Astrocyte of the spinal cord (primary cell): ENCODE data around the gene TBP.
"Not testable (repeated sequence)": the region's sequence is repeated elsewhere in the genome, so short reads cannot be mapped to it uniquely, and the experiment has no call there.

Experiments used
- DNase-seq: peaks from one replicate; pipeline ENCODE4 v3.0.0; 2011; ENCODE audit warnings: low read depth, low spot score
- H3K4me3 ChIP-seq: 2 replicates; pipeline ENCODE4 v1.5.1; 2011; ENCODE audit warnings: low read depth, mild to moderate bottlenecking, low read length, moderate library complexity
- CTCF ChIP-seq: IDR thresholded peaks from 2 replicates; pipeline ENCODE4 v1.5.1; 2012; ENCODE audit warnings: low read depth, mild to moderate bottlenecking, low read length, inconsistent platforms
- in situ Hi-C: cut with HindIII; loops from 2 replicates; pipeline ENCODE4 v1.10.0; 2017; ENCODE audit warnings: low sequenced_read_pairs

Gene TBP

DNA sequence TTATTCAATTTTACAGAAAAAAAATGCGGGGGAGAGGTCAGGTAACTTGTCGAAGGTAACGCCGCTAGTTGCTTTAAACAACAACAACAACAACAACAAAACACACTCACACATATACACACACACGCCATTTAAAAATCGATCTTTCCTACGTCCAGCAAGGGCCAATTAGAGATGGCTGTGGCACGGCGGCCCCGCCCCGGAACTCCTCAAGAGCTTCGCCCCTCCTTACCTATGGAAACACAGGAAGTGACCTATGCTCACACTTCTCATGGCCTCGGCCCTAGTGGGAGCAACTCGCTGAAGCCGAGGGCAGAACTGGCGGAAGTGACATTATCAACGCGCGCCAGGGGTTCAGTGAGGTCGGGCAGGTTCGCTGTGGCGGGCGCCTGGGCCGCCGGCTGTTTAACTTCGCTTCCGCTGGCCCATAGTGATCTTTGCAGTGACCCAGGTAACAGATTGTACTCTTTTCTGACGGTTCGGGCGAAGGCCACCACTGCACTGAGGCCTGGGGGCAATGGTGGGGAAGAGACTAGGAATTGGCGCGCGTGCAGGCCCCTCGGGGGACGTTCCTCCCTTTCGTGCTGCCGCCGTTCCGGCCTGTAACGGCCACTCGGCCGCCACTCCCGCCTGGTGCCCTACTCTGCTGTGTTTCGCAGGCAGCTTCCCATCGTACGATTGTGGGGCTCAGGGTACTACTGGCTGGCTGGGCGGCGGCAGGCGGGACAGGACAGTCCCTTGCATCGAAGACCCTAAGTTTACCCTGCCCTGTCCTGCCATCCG is at the start of gene TBP:
TSS of gene TBP (plus strand) at position 357 of the 783 bp plus-strand sequence. CDS start 2,661 bp downstream, outside the sequence.
- TF ChIP-seq CTCF = no peak
- H3K4me3 ChIP-seq = peak within 1 kb of the TSS; percentile 95
- DNase-seq = peak; percentile 99
- in situ Hi-C loops = no loop called here

- no peak for DNase-seq
- TF ChIP-seq CTCF = no peak
- in situ Hi-C loops = no loop called here
- no peak overlapping the region for H3K4me3 ChIP-seq
Observed at GRCh38 chr6:170504479-170504878, 49.7 kb upstream of the TBP start.

- DNase-seq = no peak
- no peak overlapping the region for H3K4me3 ChIP-seq
- in situ Hi-C loops = no loop called here
- no peak for TF ChIP-seq CTCF
Observed at GRCh38 chr6:170505306-170505705, 48.9 kb upstream of the TBP start.

DNA sequence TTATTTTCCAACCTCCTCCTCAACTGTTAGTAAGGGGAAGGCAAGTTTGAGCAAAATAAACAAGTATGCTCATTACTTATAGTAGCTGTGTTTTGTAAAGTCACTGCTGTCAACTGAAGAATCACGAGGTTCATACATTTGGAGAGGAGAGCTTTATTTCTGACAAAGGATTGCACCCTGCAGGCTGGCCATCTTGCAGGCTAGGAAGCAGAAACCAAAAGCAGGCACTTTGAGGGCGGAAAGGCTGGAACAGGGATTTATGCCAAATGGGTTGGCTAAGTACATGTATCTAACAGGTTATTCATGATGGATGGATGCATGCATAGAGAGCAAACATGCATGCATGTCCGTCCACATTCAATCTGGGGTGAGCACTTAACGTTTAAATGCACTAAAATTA is 47.7 kb upstream of the TBP start:
- DNase-seq = no peak
- TF ChIP-seq CTCF = no peak
- in situ Hi-C loops = no loop called here
- no peak overlapping the region for H3K4me3 ChIP-seq

- in situ Hi-C loops, H3K4me3 ChIP-seq, DNase-seq: not testable (repeated sequence)
Observed at GRCh38 chr6:170507728-170508127, 46.4 kb upstream of the TBP start.

- H3K4me3 ChIP-seq, in situ Hi-C loops, DNase-seq: not testable (repeated sequence)
Observed at GRCh38 chr6:170508275-170508674, 45.9 kb upstream of the TBP start.

DNA sequence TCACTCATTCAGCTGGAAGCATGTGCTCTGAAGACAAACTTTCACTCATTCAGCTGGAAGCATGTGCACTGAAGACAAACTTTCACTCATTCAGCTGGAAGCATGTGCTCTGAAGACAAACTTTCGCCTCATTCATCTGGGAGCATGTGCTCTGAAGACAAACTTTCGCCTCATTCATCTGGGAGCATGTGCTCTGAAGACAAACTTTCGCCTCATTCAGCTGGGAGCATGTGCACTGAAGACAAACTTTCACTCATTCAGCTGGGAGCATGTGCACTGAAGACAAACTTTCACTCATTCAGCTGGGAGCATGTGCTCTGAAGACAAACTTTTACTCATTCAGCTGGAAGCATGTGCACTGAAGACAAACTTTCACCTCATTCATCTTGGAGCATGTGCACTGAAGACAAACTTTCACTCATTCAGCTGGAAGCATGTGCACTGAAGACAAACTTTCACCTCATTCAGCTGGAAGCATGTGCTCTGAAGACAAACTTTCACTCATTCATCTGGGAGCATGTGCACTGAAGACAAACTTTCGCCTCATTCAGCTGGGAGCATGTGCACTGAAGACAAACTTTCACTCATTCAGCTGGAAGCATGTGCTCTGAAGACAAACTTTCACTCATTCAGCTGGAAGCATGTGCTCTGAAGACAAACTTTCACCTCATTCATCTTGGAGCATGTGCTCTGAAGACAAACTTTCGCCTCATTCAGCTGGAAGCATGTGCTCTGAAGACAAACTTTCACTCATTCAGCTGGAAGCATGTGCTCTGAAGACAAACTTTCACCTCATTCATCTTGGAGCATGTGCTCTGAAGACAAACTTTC is 45.1 kb upstream of the TBP start:
- in situ Hi-C loops, DNase-seq, H3K4me3 ChIP-seq: not testable (repeated sequence)

DNA sequence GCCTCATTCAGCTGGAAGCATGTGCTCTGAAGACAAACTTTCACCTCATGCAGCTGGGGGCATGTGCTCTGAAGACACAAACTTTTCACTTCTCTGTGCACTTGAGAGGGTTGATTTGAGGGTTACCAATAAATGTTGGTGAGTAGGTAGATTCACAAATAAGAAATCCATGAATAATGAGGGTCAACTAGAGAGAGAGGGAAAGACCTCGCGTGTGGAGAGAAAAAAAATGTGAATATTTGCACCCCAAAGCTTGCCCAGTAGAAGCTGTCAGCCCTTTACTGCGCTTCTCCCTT is 44.5 kb upstream of the TBP start:
- no peak overlapping the region for H3K4me3 ChIP-seq
- DNase-seq = no peak
- TF ChIP-seq CTCF = no peak
- in situ Hi-C loops = no loop called here
